ENCODE data around the gene FARS2.

Gene FARS2

GRCh38 chr6:5728351-5729079 is 467.2 kb downstream of the FARS2 start:
- TF ChIP-seq GATA2 (IDR thresholded peaks at IDR 0.05; ENCODE audit: low read depth, low read length) (no peak), GATA3 (IDR thresholded peaks at IDR 0.05; ENCODE audit: low read depth, low read length) (no peak)

GRCh38 chr6:5729080-5729434 is 467.7 kb downstream of the FARS2 start:
- TF ChIP-seq GATA2 (IDR thresholded peaks at IDR 0.05; ENCODE audit: low read depth, low read length) (no peak), GATA3 (IDR thresholded peaks at IDR 0.05; ENCODE audit: low read depth, low read length) (no peak)

- no peak for TF ChIP-seq GATA3 (IDR thresholded peaks at IDR 0.05; ENCODE audit: low read depth, low read length)
- TF ChIP-seq GATA2 (IDR thresholded peaks at IDR 0.05; ENCODE audit: low read depth, low read length) = no peak
Measured at GRCh38 chr6:5729813-5730517, 468.7 kb downstream of the FARS2 start.

- TF ChIP-seq GATA2 (IDR thresholded peaks at IDR 0.05; ENCODE audit: low read depth, low read length) (no peak), GATA3 (IDR thresholded peaks at IDR 0.05; ENCODE audit: low read depth, low read length) (no peak)
Measured at GRCh38 chr6:5730585-5731263, 469.4 kb downstream of the FARS2 start.

GRCh38 chr6:5731435-5731834 is 470.1 kb downstream of the FARS2 start:
- TF ChIP-seq GATA3 (IDR thresholded peaks at IDR 0.05; ENCODE audit: low read depth, low read length) (no peak), GATA2 (IDR thresholded peaks at IDR 0.05; ENCODE audit: low read depth, low read length) (no peak)

- TF ChIP-seq GATA2 (IDR thresholded peaks at IDR 0.05; ENCODE audit: low read depth, low read length) (no peak), GATA3 (IDR thresholded peaks at IDR 0.05; ENCODE audit: low read depth, low read length) (no peak)
Measured at GRCh38 chr6:5732496-5732895, 471.2 kb downstream of the FARS2 start.

GRCh38 chr6:5736016-5736738 is 474.9 kb downstream of the FARS2 start:
- TF ChIP-seq GATA3 (IDR thresholded peaks at IDR 0.05; ENCODE audit: low read depth, low read length) (no peak), GATA2 (IDR thresholded peaks at IDR 0.05; ENCODE audit: low read depth, low read length) (no peak)

- TF ChIP-seq GATA3 (IDR thresholded peaks at IDR 0.05; ENCODE audit: low read depth, low read length) (no peak), GATA2 (IDR thresholded peaks at IDR 0.05; ENCODE audit: low read depth, low read length) (no peak)
Measured at GRCh38 chr6:5737460-5737859, 476.1 kb downstream of the FARS2 start.

- TF ChIP-seq GATA3 (IDR thresholded peaks at IDR 0.05; ENCODE audit: low read depth, low read length) (no peak), GATA2 (IDR thresholded peaks at IDR 0.05; ENCODE audit: low read depth, low read length) (no peak)
Measured at GRCh38 chr6:5738211-5738610, 476.9 kb downstream of the FARS2 start.

GRCh38 chr6:5744497-5744896 is 483.2 kb downstream of the FARS2 start:
- TF ChIP-seq GATA3 (IDR thresholded peaks at IDR 0.05; ENCODE audit: low read depth, low read length) (no peak), GATA2 (IDR thresholded peaks at IDR 0.05; ENCODE audit: low read depth, low read length) (peak; percentile 30; the same call in 1 of the 2 replicates)

- TF ChIP-seq GATA2 (IDR thresholded peaks at IDR 0.05; ENCODE audit: low read depth, low read length) (no peak), GATA3 (IDR thresholded peaks at IDR 0.05; ENCODE audit: low read depth, low read length) (no peak)
Measured at GRCh38 chr6:5745081-5745480, 483.8 kb downstream of the FARS2 start.

GRCh38 chr6:5746053-5746758 is 484.9 kb downstream of the FARS2 start:
- TF ChIP-seq GATA2 (IDR thresholded peaks at IDR 0.05; ENCODE audit: low read depth, low read length) (no peak), GATA3 (IDR thresholded peaks at IDR 0.05; ENCODE audit: low read depth, low read length) (no peak)

- TF ChIP-seq GATA3 (IDR thresholded peaks at IDR 0.05; ENCODE audit: low read depth, low read length) = no peak
- TF ChIP-seq GATA2 (IDR thresholded peaks at IDR 0.05; ENCODE audit: low read depth, low read length) = 0 out of 2 replicates have a peak, but pooled peaks have one; percentile 6
Measured at GRCh38 chr6:5746759-5747130, 485.4 kb downstream of the FARS2 start.
